ENCODE results near the gene NSRP1.

GRCh38 chr17:30170415-30170987 is 53.9 kb downstream of the NSRP1 start:
- TF ChIP-seq CTCF (IDR thresholded peaks at IDR 0.05) (no peak), POLR2AphosphoS5 (IDR thresholded peaks at IDR 0.05) (no peak), POLR2A (IDR thresholded peaks at IDR 0.05) (no peak)
